ENCODE data around the gene LRRC36. TPM values are rescaled to one million over a fixed set of nuclear protein-coding genes. Genes with fewer than 3 reads are reported as not detected.

Gene LRRC36
- total and polyA plus RNA-seq, 2 of the 13 experiments (the other 11 are each of a cell fraction or from before 2014, with no cell fraction given), result 0.12 to 0.15 TPM

DNA sequence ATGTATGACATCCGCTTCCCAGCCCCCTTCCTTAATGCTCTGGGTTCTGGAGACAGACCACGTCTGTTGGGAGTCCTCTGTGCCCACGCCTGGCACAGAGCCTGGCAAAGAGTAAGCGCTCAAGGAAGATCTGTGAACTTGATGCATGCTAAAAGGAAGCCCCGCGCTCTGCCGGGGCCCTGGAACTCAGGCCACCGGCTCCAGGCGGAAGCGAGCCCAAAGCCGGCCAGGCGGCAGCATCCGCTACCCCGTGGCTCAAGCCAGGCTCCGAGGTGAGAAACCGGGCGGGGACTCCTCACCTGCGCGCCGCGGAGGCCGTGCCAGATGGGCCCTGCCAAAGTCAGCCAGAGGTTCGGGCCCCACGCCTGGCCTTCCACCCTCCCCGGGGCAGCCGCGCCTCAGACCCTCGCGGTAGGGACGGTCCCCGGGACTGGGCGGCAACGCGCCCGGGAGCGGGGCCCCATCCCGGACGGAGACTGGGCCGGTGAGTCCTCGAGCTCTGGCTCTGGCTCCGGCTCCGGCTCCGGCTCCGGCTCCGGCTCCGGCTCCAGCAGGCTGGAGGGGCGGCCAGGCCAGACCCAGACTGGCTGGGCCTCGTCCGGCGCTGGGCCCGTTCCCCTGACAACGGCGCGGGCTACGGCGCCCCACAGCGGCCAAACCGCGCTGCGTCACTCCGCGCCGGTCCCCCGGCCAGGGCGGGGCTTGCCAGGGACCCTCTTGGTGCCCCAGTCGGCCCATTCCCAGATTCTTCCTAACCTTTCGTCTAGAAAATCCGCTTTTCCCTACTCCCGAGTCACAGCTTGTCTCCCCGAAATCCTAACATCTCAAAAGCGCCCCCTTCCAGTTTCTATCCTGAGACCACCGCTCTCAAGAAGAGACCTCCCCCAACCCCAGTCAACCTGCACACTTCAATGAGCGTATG lies 89.5 kb downstream of the LRRC36 start, which contains the start of gene ZDHHC1 (continued):
- TF ChIP-seq, protein P1, sequence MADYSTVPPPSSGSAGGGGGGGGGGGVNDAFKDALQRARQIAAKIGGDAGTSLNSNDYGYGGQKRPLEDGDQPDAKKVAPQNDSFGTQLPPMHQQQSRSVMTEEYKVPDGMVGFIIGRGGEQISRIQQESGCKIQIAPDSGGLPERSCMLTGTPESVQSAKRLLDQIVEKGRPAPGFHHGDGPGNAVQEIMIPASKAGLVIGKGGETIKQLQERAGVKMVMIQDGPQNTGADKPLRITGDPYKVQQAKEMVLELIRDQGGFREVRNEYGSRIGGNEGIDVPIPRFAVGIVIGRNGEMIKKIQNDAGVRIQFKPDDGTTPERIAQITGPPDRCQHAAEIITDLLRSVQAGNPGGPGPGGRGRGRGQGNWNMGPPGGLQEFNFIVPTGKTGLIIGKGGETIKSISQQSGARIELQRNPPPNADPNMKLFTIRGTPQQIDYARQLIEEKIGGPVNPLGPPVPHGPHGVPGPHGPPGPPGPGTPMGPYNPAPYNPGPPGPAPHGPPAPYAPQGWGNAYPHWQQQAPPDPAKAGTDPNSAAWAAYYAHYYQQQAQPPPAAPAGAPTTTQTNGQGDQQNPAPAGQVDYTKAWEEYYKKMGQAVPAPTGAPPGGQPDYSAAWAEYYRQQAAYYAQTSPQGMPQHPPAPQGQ (CRISPR knock-in tag; IDR thresholded peaks at IDR 0.05; ENCODE audit: borderline replicate concordance), result no peak
- TF ChIP-seq EHMT2 (IDR thresholded peaks at IDR 0.05; ENCODE audit: borderline replicate concordance, low read depth, low read length) (no peak), AGO1 (IDR thresholded peaks at IDR 0.05; ENCODE audit: low read depth, low read length, poor library complexity, severe bottlenecking) (peak; percentile 78), CBX2 (IDR thresholded peaks at IDR 0.05; ENCODE audit: low read depth, low read length) (no peak), CBX2 (CRISPR knock-in tag; IDR thresholded peaks at IDR 0.05; ENCODE audit: low read depth) (0 out of 2 replicates have a peak, but pooled peaks have one; percentile 17), ZMYM3 (CRISPR knock-in tag; IDR thresholded peaks at IDR 0.05) (no peak), KLF11 (CRISPR knock-in tag; IDR thresholded peaks at IDR 0.05) (no peak), CAMTA2 (CRISPR knock-in tag; IDR thresholded peaks at IDR 0.05; ENCODE audit: borderline replicate concordance) (no peak), ZFP36 (IDR thresholded peaks at IDR 0.05; ENCODE audit: borderline replicate concordance, low read depth, low read length, partially characterized antibody) (no peak), YEATS4 (CRISPR knock-in tag; IDR thresholded peaks at IDR 0.05; ENCODE audit: borderline replicate concordance) (peak; percentile 59; the same call in 1 of the 2 replicates), CHD2 (IDR thresholded peaks at IDR 0.05; ENCODE audit: low read depth, low read length) (no peak), BRD4 (CRISPR knock-in tag; IDR thresholded peaks at IDR 0.05) (peak; percentile 61; the same call in 1 of the 2 replicates), FOXO1 (CRISPR knock-in tag; IDR thresholded peaks at IDR 0.05) (0 out of 2 replicates have a peak, but pooled peaks have one; percentile 5), ZSCAN21 (CRISPR knock-in tag; IDR thresholded peaks at IDR 0.05; ENCODE audit: borderline replicate concordance) (no peak; the same call in 1 of the 2 replicates), ZNF660 (CRISPR knock-in tag; IDR thresholded peaks at IDR 0.05; ENCODE audit: borderline replicate concordance, low read depth) (no peak), THYN1 (CRISPR knock-in tag; IDR thresholded peaks at IDR 0.05; ENCODE audit: borderline replicate concordance, low read depth) (no peak), ZFX (CRISPR knock-in tag; IDR thresholded peaks at IDR 0.05; ENCODE audit: low read depth) (peak; percentile 99), ZFY (CRISPR knock-in tag; IDR thresholded peaks at IDR 0.05) (peak; percentile 98), ZNF225 (CRISPR knock-in tag; IDR thresholded peaks at IDR 0.05) (peak; percentile 65; the same call in 1 of the 2 replicates), SYNCRIP (IDR thresholded peaks at IDR 0.05; ENCODE audit: insufficient read depth, low read depth, low read length) (no peak), PCBP2 (optimal IDR thresholded peaks at IDR 0.05; ENCODE audit: low read depth, low read length, poor library complexity, severe bottlenecking) (no peak)
- TF ChIP-seq, protein P2, sequence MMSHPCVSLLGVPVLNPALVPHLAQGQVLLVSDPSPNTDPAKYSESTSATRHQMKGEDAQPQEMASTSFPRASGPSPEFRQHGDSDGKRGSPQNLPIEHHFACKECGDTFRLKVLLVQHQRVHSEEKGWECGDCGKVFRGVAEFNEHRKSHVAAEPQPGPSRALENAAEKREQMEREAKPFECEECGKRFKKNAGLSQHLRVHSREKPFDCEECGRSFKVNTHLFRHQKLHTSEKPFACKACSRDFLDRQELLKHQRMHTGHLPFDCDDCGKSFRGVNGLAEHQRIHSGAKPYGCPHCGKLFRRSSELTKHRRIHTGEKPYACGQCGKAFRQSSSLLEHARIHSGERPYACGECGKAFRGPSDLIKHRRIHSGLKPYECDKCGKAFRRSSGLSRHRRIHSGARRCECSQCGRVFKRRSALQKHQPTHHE (CRISPR knock-in tag; IDR thresholded peaks at IDR 0.05; ENCODE audit: borderline replicate concordance), result no peak
